MCF 10A (cell line): ENCODE data around the gene MDFIC2. TPM values are rescaled to one million over a fixed set of nuclear protein-coding genes. Genes with fewer than 3 reads are reported as not detected.
"Not testable (repeated sequence)": the region's sequence is repeated elsewhere in the genome, so short reads cannot be mapped to it uniquely, and the experiment has no call there.

Source experiments
- BruUV-seq: library from RNA; stranded (reverse); fragments of 400-500 nt; replicated peaks from 2 replicates; lab custom pipeline; 2021; lab: Mats Ljungman, UMichigan
- CTCF ChIA-PET: fragments of 300-600 bp; sonication (Branson Sonifier 250); formaldehyde crosslinking; extraction: SDS; loops from one replicate; lab custom pipeline; 2021; ENCODE audit warnings: antibody characterized with exemption, inconsistent platforms; lab: Yijun Ruan, JAX
- POLR2A ChIA-PET: fragments of 300-600, 350-650 bp; sonication (Branson Sonifier 250); formaldehyde crosslinking; extraction: SDS; loops from one replicate; lab custom pipeline; 2020; ENCODE audit warnings: antibody characterized with exemption, inconsistent platforms; lab: Yijun Ruan, JAX
- DNase-seq: peaks from one replicate; pipeline ENCODE4 v3.0.0-alpha.2; 2018; ENCODE audit not compliant: unreplicated experiment
- H3K27ac Mint-ChIP-seq: one replicate; pipeline ENCODE4 v1.8.0; 2022; ENCODE audit warnings: mild to moderate bottlenecking, low read depth, mixed read lengths; ENCODE audit not compliant: unreplicated experiment
- H3K27me3 Mint-ChIP-seq: one replicate; pipeline ENCODE4 v1.8.0; 2022; ENCODE audit warnings: mixed read lengths; ENCODE audit not compliant: insufficient read depth, unreplicated experiment
- H3K36me3 Mint-ChIP-seq: one replicate; pipeline ENCODE4 v1.8.0; 2022; ENCODE audit warnings: mild to moderate bottlenecking, moderate library complexity, mixed read lengths; ENCODE audit not compliant: insufficient read depth, unreplicated experiment
- H3K4me1 Mint-ChIP-seq: one replicate; pipeline ENCODE4 v1.8.0; 2022; ENCODE audit warnings: mixed read lengths; ENCODE audit not compliant: insufficient read depth, unreplicated experiment
- H3K4me3 Mint-ChIP-seq: one replicate; pipeline ENCODE4 v1.8.0; 2022; ENCODE audit warnings: mild to moderate bottlenecking, moderate library complexity, mixed read lengths; ENCODE audit not compliant: unreplicated experiment
- H3K9me3 Mint-ChIP-seq: one replicate; pipeline ENCODE4 v1.8.0; 2022; ENCODE audit warnings: mixed read lengths; ENCODE audit not compliant: unreplicated experiment
- intact Hi-C: fragments of 100-400 bp; cut with micrococcal nuclease; formaldehyde crosslinking; loops from 2 replicates; pipeline ENCODE4 v1.14.1; 2022
- total RNA-seq: library from RNA; stranded (reverse); gene quantifications from 2 replicates; pipeline ENCODE4 v1.2.3, GENCODE V29; 2022
- TF ChIP-seq, protein P1 (sequence below): fragments of 200-600 bp; IDR thresholded peaks from one replicate; pipeline ENCODE4 v1.8.0; 2022; ENCODE audit warnings: antibody characterized with exemption, mild to moderate bottlenecking; ENCODE audit not compliant: unreplicated experiment

Gene MDFIC2
- total RNA-seq, 1 experiment from 2014 or later, result not detected

DNA sequence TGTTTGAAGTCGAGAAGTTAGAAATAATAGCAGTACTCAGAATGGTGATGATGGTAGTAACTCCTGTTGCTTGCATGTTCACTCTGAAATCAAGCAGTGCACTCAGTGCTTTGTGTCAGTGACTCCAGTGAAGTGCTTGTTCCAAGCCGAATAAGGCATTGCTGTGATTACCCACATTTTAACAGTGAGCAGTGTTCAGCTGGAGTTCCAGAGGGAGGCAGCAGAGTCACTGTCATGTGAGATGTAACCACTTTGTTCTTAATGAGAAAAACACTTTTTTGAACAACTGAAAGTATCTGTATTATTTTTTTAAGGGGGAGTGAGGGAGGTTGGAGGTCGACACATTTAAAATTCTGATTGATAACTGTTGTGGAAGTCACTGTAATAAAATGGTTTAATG lies 3.7 kb downstream of the MDFIC2 start:
- H3K36me3 Mint-ChIP-seq, result no peaks in the 10 kb centered on the region
- H3K4me3 Mint-ChIP-seq, result no peak overlapping the region
- TF ChIP-seq, protein P1, sequence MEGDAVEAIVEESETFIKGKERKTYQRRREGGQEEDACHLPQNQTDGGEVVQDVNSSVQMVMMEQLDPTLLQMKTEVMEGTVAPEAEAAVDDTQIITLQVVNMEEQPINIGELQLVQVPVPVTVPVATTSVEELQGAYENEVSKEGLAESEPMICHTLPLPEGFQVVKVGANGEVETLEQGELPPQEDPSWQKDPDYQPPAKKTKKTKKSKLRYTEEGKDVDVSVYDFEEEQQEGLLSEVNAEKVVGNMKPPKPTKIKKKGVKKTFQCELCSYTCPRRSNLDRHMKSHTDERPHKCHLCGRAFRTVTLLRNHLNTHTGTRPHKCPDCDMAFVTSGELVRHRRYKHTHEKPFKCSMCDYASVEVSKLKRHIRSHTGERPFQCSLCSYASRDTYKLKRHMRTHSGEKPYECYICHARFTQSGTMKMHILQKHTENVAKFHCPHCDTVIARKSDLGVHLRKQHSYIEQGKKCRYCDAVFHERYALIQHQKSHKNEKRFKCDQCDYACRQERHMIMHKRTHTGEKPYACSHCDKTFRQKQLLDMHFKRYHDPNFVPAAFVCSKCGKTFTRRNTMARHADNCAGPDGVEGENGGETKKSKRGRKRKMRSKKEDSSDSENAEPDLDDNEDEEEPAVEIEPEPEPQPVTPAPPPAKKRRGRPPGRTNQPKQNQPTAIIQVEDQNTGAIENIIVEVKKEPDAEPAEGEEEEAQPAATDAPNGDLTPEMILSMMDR, result no peak
- H3K27me3 Mint-ChIP-seq, result peaks cover 74% of the 10 kb centered on the region
- POLR2A ChIA-PET, result no interaction called here
- H3K27ac Mint-ChIP-seq, result no peak overlapping the region
- no peaks in the 10 kb centered on the region for H3K4me1 Mint-ChIP-seq
- peak; percentile 14 for DNase-seq
- no TSS peak for BruUV-seq
- intact Hi-C loops, result no loop called here
- CTCF ChIA-PET, result interaction anchor here (0.5 kb wide), 1 partner anchor 495 kb away, joined by 3 read pairs; no protein-coding TSS in a partner anchor
- H3K9me3 Mint-ChIP-seq, result no peaks in the 10 kb centered on the region

DNA sequence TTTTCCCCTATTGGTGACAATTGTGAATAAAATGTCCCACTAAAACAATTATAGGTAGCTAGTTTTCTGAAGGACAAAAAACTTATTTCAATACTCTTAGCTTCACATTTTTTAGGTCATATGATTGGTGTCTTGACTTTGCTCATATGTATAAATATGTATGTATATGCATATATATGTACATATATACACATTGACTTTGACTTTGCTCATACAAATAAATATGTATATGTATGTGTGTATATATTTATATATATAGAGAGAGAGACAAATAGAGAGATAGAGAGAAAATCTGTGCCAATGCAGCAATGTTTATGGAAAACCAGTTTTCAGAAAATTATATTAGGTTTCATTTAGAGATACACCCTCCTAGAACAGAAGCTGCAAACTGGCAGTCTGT lies 5.7 kb downstream of the MDFIC2 start:
- DNase-seq, result no peak
- Mint-ChIP-seq H3K27me3 (peaks cover 76% of the 10 kb centered on the region), H3K36me3 (no peaks in the 10 kb centered on the region), H3K4me1 (no peaks in the 10 kb centered on the region), H3K9me3 (no peaks in the 10 kb centered on the region), H3K27ac (no peak overlapping the region), H3K4me3 (no peak overlapping the region)
- POLR2A ChIA-PET, result no interaction called here
- TF ChIP-seq, protein P1, result no peak
- no TSS peak for BruUV-seq
- CTCF ChIA-PET, result no interaction called here
- intact Hi-C loops, result no loop called here

DNA sequence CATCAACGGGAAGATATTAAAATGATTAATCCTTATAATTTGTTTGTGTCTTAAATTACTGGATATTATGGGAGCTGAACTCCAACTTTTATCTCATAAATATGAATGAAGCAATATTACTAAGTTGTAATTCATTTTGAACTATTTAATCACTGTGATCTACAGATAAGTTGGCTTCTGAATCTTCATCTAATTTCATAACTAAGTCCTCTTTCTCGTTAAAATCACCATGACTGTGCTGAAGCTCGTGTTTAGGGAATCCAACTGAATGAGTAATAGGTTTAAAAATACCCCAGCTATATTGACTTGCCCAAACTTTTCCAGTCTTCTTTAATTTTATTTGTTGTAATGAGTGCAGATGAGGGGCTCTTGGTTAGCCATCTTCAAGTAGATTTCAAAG lies 14.1 kb downstream of the MDFIC2 start:
- Mint-ChIP-seq H3K27ac (no peak overlapping the region), H3K36me3 (no peaks in the 10 kb centered on the region), H3K4me3 (no peak overlapping the region), H3K27me3 (peaks cover 86% of the 10 kb centered on the region), H3K9me3 (no peaks in the 10 kb centered on the region), H3K4me1 (no peaks in the 10 kb centered on the region)
- TF ChIP-seq, protein P1, result no peak
- DNase-seq, result no peak
- POLR2A ChIA-PET, result no interaction called here
- intact Hi-C loops, result no loop called here
- CTCF ChIA-PET, result no interaction called here
- no TSS peak for BruUV-seq

DNA sequence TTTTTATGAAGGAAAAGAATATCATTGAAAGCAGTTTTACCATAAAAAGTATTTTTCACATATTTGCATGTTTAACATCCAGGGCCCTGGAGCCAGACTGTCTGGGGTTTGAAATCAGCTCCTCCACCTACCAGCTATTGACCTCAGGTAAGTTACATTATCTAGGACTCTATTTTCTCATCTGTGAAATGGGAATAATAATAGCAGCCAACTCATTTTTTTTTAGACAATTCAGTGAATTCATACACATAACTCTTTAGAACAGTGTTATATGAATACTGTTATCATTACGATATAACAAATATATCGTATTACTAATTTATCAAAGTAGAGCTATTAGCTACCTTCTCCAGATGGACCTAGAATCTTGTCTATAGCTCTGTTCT lies 21.3 kb downstream of the MDFIC2 start:
- H3K9me3 Mint-ChIP-seq, result no peaks in the 10 kb centered on the region
- intact Hi-C loops, result no loop called here
- H3K27ac Mint-ChIP-seq, result no peak overlapping the region
- no TSS peak for BruUV-seq
- no peaks in the 10 kb centered on the region for H3K36me3 Mint-ChIP-seq
- POLR2A ChIA-PET, result interaction anchor here (0.6 kb wide), 1 partner anchor 109 kb away, joined by 3 read pairs; no protein-coding TSS in a partner anchor
- CTCF ChIA-PET, result no interaction called here
- no peaks in the 10 kb centered on the region for H3K4me1 Mint-ChIP-seq
- no peak overlapping the region for H3K4me3 Mint-ChIP-seq
- H3K27me3 Mint-ChIP-seq, result peaks cover 32% of the 10 kb centered on the region
- TF ChIP-seq, protein P1, result no peak
- DNase-seq, result no peak

DNA sequence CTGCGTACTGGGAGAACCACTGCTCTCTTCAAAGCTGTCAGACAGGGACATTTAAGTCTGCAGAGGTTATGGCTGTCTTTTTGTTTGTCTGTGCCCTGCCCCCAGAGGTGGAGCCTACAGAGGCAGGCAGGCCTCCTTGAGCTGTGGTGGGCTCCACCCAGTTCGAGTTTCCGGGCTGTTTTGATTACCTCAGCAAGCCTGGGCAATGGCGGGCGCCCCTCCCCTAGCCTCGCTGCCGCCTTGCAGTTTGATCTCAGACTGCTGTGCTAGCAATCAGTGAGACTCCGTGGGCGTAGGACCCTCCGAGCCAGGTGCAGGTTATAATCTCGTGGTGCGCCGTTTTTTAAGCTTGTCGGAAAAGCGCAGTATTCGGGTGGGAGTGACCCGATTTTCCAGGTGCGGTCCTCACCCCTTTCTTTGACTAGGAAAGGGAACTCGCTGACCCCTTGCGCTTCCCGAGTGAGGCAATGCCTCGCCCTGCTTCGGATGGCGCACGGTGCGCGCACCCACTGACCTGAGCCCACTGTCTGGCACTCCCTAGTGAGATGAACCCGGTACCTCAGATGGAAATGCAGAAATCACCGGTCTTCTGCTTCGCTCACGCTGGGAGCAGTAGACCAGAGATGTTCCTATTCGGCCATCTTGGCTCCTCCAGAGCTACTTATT lies 21.9 kb downstream of the MDFIC2 start:
- intact Hi-C loops, H3K4me1 Mint-ChIP-seq, DNase-seq, CTCF ChIA-PET, H3K4me3 Mint-ChIP-seq, H3K36me3 Mint-ChIP-seq, BruUV-seq, H3K9me3 Mint-ChIP-seq, H3K27ac Mint-ChIP-seq: not testable (repeated sequence)
- peaks cover 28% of the 10 kb centered on the region for H3K27me3 Mint-ChIP-seq
- POLR2A ChIA-PET, result interaction anchor here (0.6 kb wide), 1 partner anchor 108 kb away, joined by 3 read pairs; no protein-coding TSS in a partner anchor
